ENCODE measurements around the gene TTLL6. TPM values are rescaled to one million over a fixed set of nuclear protein-coding genes. Genes with fewer than 3 reads are reported as not detected.

TTLL6 gene
- total and polyA plus RNA-seq, 12 donors: under 0.01 to 2.0 (median 0.44) TPM; not detected in 4

GRCh38 chr17:48737330-48738043 lies 79.5 kb downstream of the TTLL6 start:
- H3K4me3 ChIP-seq: no peak overlapping the region
- H3K27ac ChIP-seq: no peak overlapping the region
- intact Hi-C loops (cut with DNase I): no loop called here
- peaks cover 98% of the 10 kb centered on the region for H3K27me3 ChIP-seq
- WGBS, 4 donors: 47 to 62% (median 55%) methylated on average over 4 of the region's 4 CpGs
- TF ChIP-seq, protein P1, sequence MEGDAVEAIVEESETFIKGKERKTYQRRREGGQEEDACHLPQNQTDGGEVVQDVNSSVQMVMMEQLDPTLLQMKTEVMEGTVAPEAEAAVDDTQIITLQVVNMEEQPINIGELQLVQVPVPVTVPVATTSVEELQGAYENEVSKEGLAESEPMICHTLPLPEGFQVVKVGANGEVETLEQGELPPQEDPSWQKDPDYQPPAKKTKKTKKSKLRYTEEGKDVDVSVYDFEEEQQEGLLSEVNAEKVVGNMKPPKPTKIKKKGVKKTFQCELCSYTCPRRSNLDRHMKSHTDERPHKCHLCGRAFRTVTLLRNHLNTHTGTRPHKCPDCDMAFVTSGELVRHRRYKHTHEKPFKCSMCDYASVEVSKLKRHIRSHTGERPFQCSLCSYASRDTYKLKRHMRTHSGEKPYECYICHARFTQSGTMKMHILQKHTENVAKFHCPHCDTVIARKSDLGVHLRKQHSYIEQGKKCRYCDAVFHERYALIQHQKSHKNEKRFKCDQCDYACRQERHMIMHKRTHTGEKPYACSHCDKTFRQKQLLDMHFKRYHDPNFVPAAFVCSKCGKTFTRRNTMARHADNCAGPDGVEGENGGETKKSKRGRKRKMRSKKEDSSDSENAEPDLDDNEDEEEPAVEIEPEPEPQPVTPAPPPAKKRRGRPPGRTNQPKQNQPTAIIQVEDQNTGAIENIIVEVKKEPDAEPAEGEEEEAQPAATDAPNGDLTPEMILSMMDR (IDR thresholded peaks at IDR 0.05): no peak
- TF ChIP-seq POLR2A (IDR thresholded peaks at IDR 0.05): no peak
- H3K9me3 ChIP-seq (replicated peaks in 1 of 3): no peaks in the 10 kb centered on the region
- H3K4me1 ChIP-seq (replicated peaks in 1 of 2): no peaks in the 10 kb centered on the region
- no peaks in the 10 kb centered on the region for H3K36me3 ChIP-seq (replicated peaks in 1 of 2)
- no peak for DNase-seq

GRCh38 chr17:48735062-48735351 lies 82.0 kb downstream of the TTLL6 start:
- peaks cover 96% of the 10 kb centered on the region for H3K27me3 ChIP-seq
- H3K4me1 ChIP-seq (replicated peaks in 1 of 2): no peaks in the 10 kb centered on the region
- TF ChIP-seq POLR2A (IDR thresholded peaks at IDR 0.05): no peak
- TF ChIP-seq, protein P1 (IDR thresholded peaks at IDR 0.05): no peak
- intact Hi-C loops (cut with DNase I): no loop called here
- no peaks in the 10 kb centered on the region for H3K9me3 ChIP-seq (replicated peaks in 1 of 3)
- H3K27ac ChIP-seq: no peak overlapping the region
- H3K4me3 ChIP-seq: no peak overlapping the region
- no peaks in the 10 kb centered on the region for H3K36me3 ChIP-seq (replicated peaks in 1 of 2)
- DNase-seq: no peak
- WGBS, 4 donors: 2 to 13% (median 7%) methylated on average over 7 of the region's 7 CpGs

GRCh38 chr17:48734333-48735061 lies 82.5 kb downstream of the TTLL6 start:
- TF ChIP-seq POLR2A (IDR thresholded peaks at IDR 0.05): no peak
- TF ChIP-seq, protein P1 (IDR thresholded peaks at IDR 0.05): no peak
- Histone ChIP-seq H3K36me3 (replicated peaks in 1 of 2) (no peaks in the 10 kb centered on the region), H3K27ac (no peak overlapping the region), H3K9me3 (replicated peaks in 1 of 3) (no peaks in the 10 kb centered on the region), H3K4me3 (no peak overlapping the region), H3K27me3 (peaks cover 96% of the 10 kb centered on the region), H3K4me1 (replicated peaks in 1 of 2) (no peaks in the 10 kb centered on the region)
- intact Hi-C loops (cut with DNase I): no loop called here
- WGBS, 4 donors: 10 to 21% (median 15%) methylated on average over 12 to 14 of the region's 14 CpGs
- no peak for DNase-seq

DNA sequence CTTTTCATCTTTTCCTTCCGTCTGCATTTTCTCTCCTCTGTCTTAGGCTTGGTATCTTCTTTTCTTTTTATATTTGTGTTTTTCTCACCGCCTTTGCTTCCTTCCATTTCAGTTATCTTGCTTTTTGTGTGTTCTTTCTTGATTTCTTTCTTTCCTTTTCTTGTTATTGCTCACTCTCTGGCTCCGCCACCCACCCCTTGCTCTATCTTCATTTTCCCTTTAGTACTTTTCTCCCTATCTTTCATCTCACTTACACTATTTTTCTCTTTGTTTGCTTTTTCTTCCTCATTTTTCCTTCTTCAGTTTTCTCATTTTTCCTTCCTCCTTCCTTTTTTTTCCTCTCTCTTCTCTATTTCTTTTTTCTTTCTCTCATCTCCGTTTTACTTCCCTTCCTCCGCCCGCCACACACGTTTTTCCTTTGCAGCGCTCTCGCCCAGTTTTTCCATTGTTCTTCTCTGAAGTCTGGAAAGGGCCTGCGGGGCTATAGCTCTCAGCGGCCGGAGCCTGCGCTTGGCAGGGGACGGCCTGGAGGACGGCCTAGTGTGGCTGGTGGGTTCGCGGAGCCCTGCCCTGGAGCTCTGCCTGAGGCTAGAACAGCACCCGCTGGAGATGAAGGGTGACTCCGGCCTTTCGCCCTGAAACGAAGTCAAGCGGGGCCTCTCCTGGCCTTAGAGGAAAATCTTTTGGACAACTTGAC lies 83.2 kb downstream of the TTLL6 start:
- H3K4me3 ChIP-seq: no peak overlapping the region
- DNase-seq: no peak
- no peaks in the 10 kb centered on the region for H3K36me3 ChIP-seq (replicated peaks in 1 of 2)
- H3K9me3 ChIP-seq (replicated peaks in 1 of 3): no peaks in the 10 kb centered on the region
- no peak for TF ChIP-seq POLR2A (IDR thresholded peaks at IDR 0.05)
- peaks cover 95% of the 10 kb centered on the region for H3K27me3 ChIP-seq
- no peak overlapping the region for H3K27ac ChIP-seq
- intact Hi-C loops (cut with DNase I): no loop called here
- no peaks in the 10 kb centered on the region for H3K4me1 ChIP-seq (replicated peaks in 1 of 2)
- WGBS, 4 donors: 15 to 24% (median 19%) methylated on average over 17 to 22 of the region's 22 CpGs
